Upper lobe of right lung (tissue), 1 donor: Measurements from ENCODE around the gene ABCC1. TPM values are rescaled to one million over a fixed set of nuclear protein-coding genes. Genes with fewer than 3 reads are reported as not detected.

Experiments
- ATAC-seq: fragments of 200-7000 bp; cut with Tn5 transposase; one replicate; pipeline ENCODE4 v1.9.1; 2020; ENCODE audit warnings: mild to moderate bottlenecking, moderate library complexity
- DNase-seq: peaks from one replicate; pipeline ENCODE4 v3.0.0-alpha.2; 2020
- H3K27ac ChIP-seq: fragments of 200-600 bp; one replicate; pipeline ENCODE4 v1.8.0; 2022
- H3K27me3 ChIP-seq: fragments of 200-600 bp; one replicate; pipeline ENCODE4 v1.8.0; 2022; ENCODE audit warnings: mild to moderate bottlenecking
- H3K36me3 ChIP-seq: fragments of 200-600 bp; one replicate; pipeline ENCODE4 v1.8.0; 2022
- H3K4me1 ChIP-seq: fragments of 200-600 bp; one replicate; pipeline ENCODE4 v1.8.0; 2022
- H3K4me3 ChIP-seq: fragments of 200-600 bp; one replicate; pipeline ENCODE4 v1.8.0; 2022; ENCODE audit warnings: mild to moderate bottlenecking
- H3K9me3 ChIP-seq: fragments of 200-600 bp; one replicate; pipeline ENCODE4 v1.8.0; 2022
- CTCF ChIP-seq: fragments of 200-600 bp; IDR thresholded peaks from one replicate; pipeline ENCODE4 v1.8.0; 2022; ENCODE audit warnings: antibody characterized with exemption
- intact Hi-C: fragments of 100-400 bp; cut with DNase I; formaldehyde crosslinking; loops from one replicate; pipeline ENCODE4 v1.11.0; 2022
- total RNA-seq: library from RNA; stranded (reverse); fragmentation: NEBNext Ultra II Directional; extraction: Animal tissue kit (Norgen Biotek cat#: 25700); gene quantifications from one replicate; pipeline ENCODE4 v1.2.1, GENCODE V29; 2021
- donor health status: DM: no; HTN: yes; CAD: no; lungs with severe emphysema.

ABCC1 gene
- total RNA-seq, 1 donor from 2014 or later = 50.6 TPM

- TF ChIP-seq CTCF = no peak
- no peak for DNase-seq
- H3K4me3 ChIP-seq = no peak overlapping the region
- peaks cover 8% of the 10 kb centered on the region for H3K4me1 ChIP-seq
- H3K27me3 ChIP-seq = no peaks in the 10 kb centered on the region
- no peaks in the 10 kb centered on the region for H3K9me3 ChIP-seq
- intact Hi-C loops = no loop called here
- ATAC-seq = no peak
- H3K27ac ChIP-seq = no peak overlapping the region
- H3K36me3 ChIP-seq = peaks cover 43% of the 10 kb centered on the region
Measured at GRCh38 chr16:16015849-16016248, 66.4 kb downstream of the ABCC1 start.

- H3K4me3 ChIP-seq = no peak overlapping the region
- no peak for ATAC-seq
- H3K36me3 ChIP-seq = peaks cover 42% of the 10 kb centered on the region
- no peaks in the 10 kb centered on the region for H3K27me3 ChIP-seq
- no peak for DNase-seq
- intact Hi-C loops = no loop called here
- H3K9me3 ChIP-seq = no peaks in the 10 kb centered on the region
- no peak overlapping the region for H3K27ac ChIP-seq
- TF ChIP-seq CTCF = no peak
- peaks cover 11% of the 10 kb centered on the region for H3K4me1 ChIP-seq
Measured at GRCh38 chr16:16016388-16016964, 67.1 kb downstream of the ABCC1 start.

DNA sequence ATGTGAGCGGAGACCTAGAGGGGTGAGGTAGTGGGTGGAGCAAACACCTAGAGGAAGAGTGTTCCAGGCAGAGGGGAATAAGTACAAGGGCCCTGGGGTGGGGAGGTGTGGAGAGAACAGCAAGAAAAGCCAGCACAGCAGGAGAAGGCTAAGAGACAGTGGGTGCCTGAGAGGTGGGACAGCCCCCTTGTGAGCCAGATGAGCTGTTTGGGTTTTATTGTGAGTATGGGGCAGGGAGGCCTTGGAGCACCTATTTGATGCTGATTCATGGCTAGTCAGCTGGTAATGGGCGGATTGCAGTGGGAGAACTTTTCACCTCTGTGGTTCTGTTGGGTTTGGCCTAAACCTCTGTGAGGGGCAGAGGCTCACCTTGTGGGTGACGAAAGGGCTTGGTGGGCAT lies 68.4 kb downstream of the ABCC1 start:
- TF ChIP-seq CTCF = no peak
- Histone ChIP-seq H3K36me3 (peaks cover 34% of the 10 kb centered on the region), H3K4me3 (no peak overlapping the region), H3K4me1 (peaks cover 23% of the 10 kb centered on the region), H3K27me3 (no peaks in the 10 kb centered on the region), H3K9me3 (no peaks in the 10 kb centered on the region), H3K27ac (no peak overlapping the region)
- intact Hi-C loops = no loop called here
- DNase-seq (no peak), ATAC-seq (no peak)

DNA sequence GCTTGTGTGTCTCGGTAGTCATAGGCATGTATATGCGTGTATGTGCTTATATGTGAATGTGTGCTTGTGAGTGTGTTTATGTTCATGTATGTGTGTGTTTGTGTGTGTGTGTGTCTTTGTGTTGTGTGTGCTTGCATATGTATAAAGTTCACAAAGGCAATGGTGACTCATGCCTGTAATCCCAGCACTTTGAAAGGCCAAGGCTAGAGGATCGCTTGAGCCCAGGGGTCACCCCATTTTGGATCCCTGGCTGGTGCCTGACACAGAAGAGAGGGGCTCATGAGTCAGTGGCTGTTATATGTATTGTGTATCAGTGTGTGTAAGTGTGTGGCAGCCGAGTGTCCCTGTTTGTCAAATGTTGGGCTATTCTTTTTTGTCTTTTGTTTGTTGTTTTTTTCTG lies 69.3 kb downstream of the ABCC1 start:
- H3K9me3 ChIP-seq = no peaks in the 10 kb centered on the region
- no peaks in the 10 kb centered on the region for H3K27me3 ChIP-seq
- no peak overlapping the region for H3K4me3 ChIP-seq
- DNase-seq (no peak), ATAC-seq (no peak)
- H3K4me1 ChIP-seq = peaks cover 26% of the 10 kb centered on the region
- no peak for TF ChIP-seq CTCF
- H3K27ac ChIP-seq = no peak overlapping the region
- peaks cover 34% of the 10 kb centered on the region for H3K36me3 ChIP-seq
- intact Hi-C loops = no loop called here

DNA sequence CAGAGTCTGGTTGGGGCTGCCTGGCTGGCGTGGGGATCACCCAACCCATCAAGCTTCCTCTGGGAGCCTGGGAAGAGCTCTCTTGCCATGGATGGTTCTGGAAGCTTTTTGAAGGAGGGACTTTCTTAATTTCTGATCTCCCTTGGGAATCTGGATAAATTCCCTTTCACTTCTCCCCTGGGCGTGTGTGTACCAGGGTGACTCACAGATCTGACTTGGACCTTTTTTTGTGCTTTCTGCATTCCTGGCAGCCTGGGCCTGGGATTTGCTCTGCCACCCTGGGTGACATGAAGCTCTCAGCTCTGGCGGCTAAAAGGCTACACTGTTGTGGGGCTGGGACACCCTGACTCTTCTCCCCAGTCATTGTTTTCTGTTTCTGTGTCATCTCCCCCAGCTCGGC lies 70.1 kb downstream of the ABCC1 start:
- DNase-seq (no peak), ATAC-seq (no peak)
- no peak for TF ChIP-seq CTCF
- H3K4me3 ChIP-seq = no peak overlapping the region
- peaks cover 26% of the 10 kb centered on the region for H3K4me1 ChIP-seq
- no peaks in the 10 kb centered on the region for H3K27me3 ChIP-seq
- intact Hi-C loops = no loop called here
- no peaks in the 10 kb centered on the region for H3K9me3 ChIP-seq
- H3K36me3 ChIP-seq = peaks cover 34% of the 10 kb centered on the region
- no peak overlapping the region for H3K27ac ChIP-seq

DNA sequence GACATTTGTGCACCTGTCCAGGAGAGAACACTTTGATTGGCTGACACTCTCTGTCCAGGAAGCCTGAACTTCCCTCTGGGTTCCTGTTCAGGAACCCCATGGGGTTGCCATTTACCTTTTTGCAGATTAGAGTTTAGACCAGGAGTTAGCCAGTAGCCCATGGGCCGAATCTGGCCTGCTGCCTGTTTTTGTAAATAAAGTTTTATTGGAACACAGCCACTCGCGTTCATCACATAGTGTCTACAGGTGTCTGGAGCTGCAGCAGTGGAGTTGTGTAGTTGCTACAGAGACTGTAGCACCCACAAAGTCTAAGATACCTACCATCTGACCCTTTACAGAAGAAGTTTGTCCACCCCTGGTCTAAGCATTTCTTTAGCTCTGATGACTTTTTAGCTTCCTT lies 70.9 kb downstream of the ABCC1 start:
- TF ChIP-seq CTCF = no peak
- Histone ChIP-seq H3K9me3 (no peaks in the 10 kb centered on the region), H3K4me3 (no peak overlapping the region), H3K36me3 (peaks cover 34% of the 10 kb centered on the region), H3K27ac (no peak overlapping the region), H3K4me1 (peaks cover 20% of the 10 kb centered on the region), H3K27me3 (no peaks in the 10 kb centered on the region)
- ATAC-seq = no peak
- no peak for DNase-seq
- intact Hi-C loops = no loop called here
